ENCODE data around the gene OR13C9.

The OR13C9 gene, protein sequence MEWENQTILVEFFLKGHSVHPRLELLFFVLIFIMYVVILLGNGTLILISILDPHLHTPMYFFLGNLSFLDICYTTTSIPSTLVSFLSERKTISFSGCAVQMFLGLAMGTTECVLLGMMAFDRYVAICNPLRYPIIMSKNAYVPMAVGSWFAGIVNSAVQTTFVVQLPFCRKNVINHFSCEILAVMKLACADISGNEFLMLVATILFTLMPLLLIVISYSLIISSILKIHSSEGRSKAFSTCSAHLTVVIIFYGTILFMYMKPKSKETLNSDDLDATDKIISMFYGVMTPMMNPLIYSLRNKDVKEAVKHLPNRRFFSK

DNA sequence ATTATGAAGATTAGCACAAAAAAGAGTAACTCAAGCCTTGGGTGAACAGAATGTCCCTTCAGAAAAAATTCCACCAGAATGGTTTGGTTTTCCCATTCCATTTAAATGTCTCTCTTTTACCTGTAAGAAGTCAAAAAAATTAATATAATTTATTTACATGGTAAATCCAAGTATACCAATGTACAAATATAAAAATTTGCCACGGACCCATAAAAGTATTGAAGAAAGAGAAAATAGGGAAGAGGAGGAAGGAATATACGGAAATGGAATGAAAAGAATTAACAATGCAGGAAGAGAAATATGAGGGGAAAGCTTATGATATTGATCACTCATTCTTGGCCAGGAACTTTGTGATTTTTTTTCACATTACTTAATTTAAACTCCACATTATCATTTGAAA is at the start of gene OR13C9:
OR13C9 (minus strand) TSS at position 101 of the 400 bp plus-strand sequence; CDS start at position 101, 0 bp downstream.
- H3K9me3 ChIP-seq (ENCODE audit: control insufficient read depth, insufficient read depth, low read depth, low read length) = no peaks in the 10 kb centered on the region
- H3K27ac ChIP-seq (ENCODE audit: extremely low read depth, low read depth, low read length) = no peak within 1 kb of the TSS
- no peaks in the 10 kb centered on the region for H3K36me3 ChIP-seq (ENCODE audit: control insufficient read depth in 2 of 2, insufficient read depth in 1 of 2, low read length in 2 of 2)
- no peak within 1 kb of the TSS for H3K4me3 ChIP-seq (ENCODE audit: low read depth, low read length)
- ChIA-PET CTCF (no interaction called here), POLR2A (no interaction called here)
- H3K4me1 ChIP-seq (ENCODE audit: control insufficient read depth, insufficient read depth, low read length) = no peaks in the 10 kb centered on the region
- TF ChIP-seq KLF8 (tag by site-specific recombination; IDR thresholded peaks at IDR 0.05) (no peak), ZNF302 (tag by site-specific recombination; IDR thresholded peaks at IDR 0.05; ENCODE audit: low read depth) (no peak), ZNF529 (tag by site-specific recombination; IDR thresholded peaks at IDR 0.05; ENCODE audit: insufficient replicate concordance) (no peak), ZNF350 (tag by site-specific recombination; IDR thresholded peaks at IDR 0.05) (no peak), TRIM28 (IDR thresholded peaks at IDR 0.05; ENCODE audit: borderline replicate concordance, low read length) (no peak), ZNF248 (tag by site-specific recombination; IDR thresholded peaks at IDR 0.05) (no peak), ZBTB7A (tag by site-specific recombination; IDR thresholded peaks at IDR 0.05; ENCODE audit: low read depth) (no peak)
- TF ChIP-seq, protein P1, sequence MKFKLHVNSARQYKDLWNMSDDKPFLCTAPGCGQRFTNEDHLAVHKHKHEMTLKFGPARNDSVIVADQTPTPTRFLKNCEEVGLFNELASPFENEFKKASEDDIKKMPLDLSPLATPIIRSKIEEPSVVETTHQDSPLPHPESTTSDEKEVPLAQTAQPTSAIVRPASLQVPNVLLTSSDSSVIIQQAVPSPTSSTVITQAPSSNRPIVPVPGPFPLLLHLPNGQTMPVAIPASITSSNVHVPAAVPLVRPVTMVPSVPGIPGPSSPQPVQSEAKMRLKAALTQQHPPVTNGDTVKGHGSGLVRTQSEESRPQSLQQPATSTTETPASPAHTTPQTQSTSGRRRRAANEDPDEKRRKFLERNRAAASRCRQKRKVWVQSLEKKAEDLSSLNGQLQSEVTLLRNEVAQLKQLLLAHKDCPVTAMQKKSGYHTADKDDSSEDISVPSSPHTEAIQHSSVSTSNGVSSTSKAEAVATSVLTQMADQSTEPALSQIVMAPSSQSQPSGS (tag by site-specific recombination; IDR thresholded peaks at IDR 0.05; ENCODE audit: low read depth) = no peak
- TF ChIP-seq, protein P2, sequence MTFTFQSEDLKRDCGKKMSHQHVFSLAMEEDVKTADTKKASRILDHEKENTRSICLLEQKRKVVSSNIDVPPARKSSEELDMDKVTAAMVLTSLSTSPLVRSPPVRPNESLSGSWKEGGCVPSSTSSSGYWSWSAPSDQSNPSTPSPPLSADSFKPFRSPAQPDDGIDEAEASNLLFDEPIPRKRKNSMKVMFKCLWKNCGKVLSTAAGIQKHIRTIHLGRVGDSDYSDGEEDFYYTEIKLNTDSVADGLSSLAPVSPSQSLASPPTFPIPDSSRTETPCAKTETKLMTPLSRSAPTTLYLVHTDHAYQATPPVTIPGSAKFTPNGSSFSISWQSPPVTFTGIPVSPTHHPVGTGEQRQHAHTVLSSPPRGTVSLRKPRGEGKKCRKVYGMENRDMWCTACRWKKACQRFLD (tag by site-specific recombination; IDR thresholded peaks at IDR 0.05) = no peak
- TF ChIP-seq, protein P3, sequence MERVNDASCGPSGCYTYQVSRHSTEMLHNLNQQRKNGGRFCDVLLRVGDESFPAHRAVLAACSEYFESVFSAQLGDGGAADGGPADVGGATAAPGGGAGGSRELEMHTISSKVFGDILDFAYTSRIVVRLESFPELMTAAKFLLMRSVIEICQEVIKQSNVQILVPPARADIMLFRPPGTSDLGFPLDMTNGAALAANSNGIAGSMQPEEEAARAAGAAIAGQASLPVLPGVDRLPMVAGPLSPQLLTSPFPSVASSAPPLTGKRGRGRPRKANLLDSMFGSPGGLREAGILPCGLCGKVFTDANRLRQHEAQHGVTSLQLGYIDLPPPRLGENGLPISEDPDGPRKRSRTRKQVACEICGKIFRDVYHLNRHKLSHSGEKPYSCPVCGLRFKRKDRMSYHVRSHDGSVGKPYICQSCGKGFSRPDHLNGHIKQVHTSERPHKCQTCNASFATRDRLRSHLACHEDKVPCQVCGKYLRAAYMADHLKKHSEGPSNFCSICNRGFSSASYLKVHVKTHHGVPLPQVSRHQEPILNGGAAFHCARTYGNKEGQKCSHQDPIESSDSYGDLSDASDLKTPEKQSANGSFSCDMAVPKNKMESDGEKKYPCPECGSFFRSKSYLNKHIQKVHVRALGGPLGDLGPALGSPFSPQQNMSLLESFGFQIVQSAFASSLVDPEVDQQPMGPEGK (tag by site-specific recombination; IDR thresholded peaks at IDR 0.05) = no peak

DNA sequence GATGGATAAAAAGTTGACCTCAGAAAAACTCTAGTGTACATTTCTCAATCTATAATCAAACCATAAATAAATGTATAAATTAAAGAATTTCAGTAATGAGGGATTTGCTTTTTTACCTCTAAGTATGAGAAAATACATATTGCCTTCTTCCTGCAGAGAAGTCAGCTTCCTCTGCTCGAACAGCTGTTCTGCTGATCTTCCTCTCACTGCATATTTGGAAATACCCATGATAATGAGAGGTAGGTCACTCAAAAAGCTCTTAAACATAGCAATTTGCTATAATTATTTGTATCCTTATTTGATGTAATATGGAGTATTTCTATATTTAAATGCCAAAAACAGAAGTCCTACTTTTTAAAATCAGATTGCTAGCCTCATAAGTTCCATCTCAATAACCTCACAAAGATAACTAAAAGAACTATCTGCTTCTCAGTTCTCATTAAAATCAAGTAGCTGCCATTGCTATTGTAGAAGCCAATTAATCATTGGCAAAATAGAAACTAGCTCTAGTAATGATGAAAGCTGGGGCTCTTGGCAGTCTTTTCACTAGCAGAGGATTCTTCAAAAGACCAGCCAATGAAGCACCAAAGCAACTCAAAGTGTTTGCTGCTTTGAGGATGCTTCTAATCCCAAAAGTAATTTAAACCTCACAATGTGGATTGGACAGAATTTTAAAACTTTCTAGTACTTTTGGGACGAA is 40.6 kb upstream of the OR13C9 start:
- Histone ChIP-seq H3K4me3 (ENCODE audit: low read depth, low read length) (no peak overlapping the region), H3K9me3 (ENCODE audit: control insufficient read depth, insufficient read depth, low read depth, low read length) (no peaks in the 10 kb centered on the region), H3K27ac (ENCODE audit: extremely low read depth, low read depth, low read length) (no peak overlapping the region), H3K36me3 (ENCODE audit: control insufficient read depth in 2 of 2, insufficient read depth in 1 of 2, low read length in 2 of 2) (no peaks in the 10 kb centered on the region), H3K4me1 (ENCODE audit: control insufficient read depth, insufficient read depth, low read length) (no peaks in the 10 kb centered on the region)
- TF ChIP-seq GFI1B (tag by site-specific recombination; IDR thresholded peaks at IDR 0.05) = no peak
- no peak for TF ChIP-seq GLI2 (tag by site-specific recombination; IDR thresholded peaks at IDR 0.05; ENCODE audit: borderline replicate concordance, low read depth)
- TF ChIP-seq, protein P4, sequence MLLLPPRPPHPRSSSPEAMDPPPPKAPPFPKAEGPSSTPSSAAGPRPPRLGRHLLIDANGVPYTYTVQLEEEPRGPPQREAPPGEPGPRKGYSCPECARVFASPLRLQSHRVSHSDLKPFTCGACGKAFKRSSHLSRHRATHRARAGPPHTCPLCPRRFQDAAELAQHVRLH (tag by site-specific recombination; IDR thresholded peaks at IDR 0.05) = no peak
- ChIA-PET CTCF (no interaction called here), POLR2A (no interaction called here)

DNA sequence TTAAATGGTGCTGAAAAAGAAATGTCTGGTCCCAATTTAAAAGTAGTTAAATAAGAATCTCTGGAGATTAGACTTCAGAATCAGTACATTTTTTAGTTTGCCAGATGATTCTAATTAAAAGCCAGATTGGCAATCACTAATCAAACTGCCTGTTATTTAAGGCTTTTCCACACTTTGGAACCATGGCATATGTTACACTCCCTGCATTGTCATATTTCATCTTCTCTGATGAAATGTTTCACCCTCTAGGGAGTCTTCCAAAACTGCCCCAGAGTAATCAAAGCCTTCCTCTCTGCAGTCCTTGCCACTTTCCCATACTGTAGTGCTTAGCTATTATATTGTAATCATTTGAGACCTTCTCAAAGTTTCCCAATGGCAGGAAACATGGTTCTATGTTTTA is 17.5 kb upstream of the OR13C9 start:
- ChIA-PET POLR2A (no interaction called here), CTCF (no interaction called here)
- Histone ChIP-seq H3K27ac (ENCODE audit: extremely low read depth, low read depth, low read length) (no peak overlapping the region), H3K4me3 (ENCODE audit: low read depth, low read length) (no peak overlapping the region), H3K9me3 (ENCODE audit: control insufficient read depth, insufficient read depth, low read depth, low read length) (no peaks in the 10 kb centered on the region), H3K36me3 (ENCODE audit: control insufficient read depth in 2 of 2, insufficient read depth in 1 of 2, low read length in 2 of 2) (no peaks in the 10 kb centered on the region), H3K4me1 (ENCODE audit: control insufficient read depth, insufficient read depth, low read length) (no peaks in the 10 kb centered on the region)
- no peak for TF ChIP-seq ZBTB8A (tag by site-specific recombination; IDR thresholded peaks at IDR 0.05)
- no peak for TF ChIP-seq ZNF174 (tag by site-specific recombination; IDR thresholded peaks at IDR 0.05)
- TF ChIP-seq ZNF830 (tag by site-specific recombination; IDR thresholded peaks at IDR 0.05; ENCODE audit: low read depth) = no peak
- no peak for TF ChIP-seq HOXC10 (CRISPR knock-in tag; IDR thresholded peaks at IDR 0.05)
- TF ChIP-seq BCL11B (tag by site-specific recombination; IDR thresholded peaks at IDR 0.05; ENCODE audit: low read depth) = no peak
- TF ChIP-seq ZNF48 (tag by site-specific recombination; IDR thresholded peaks at IDR 0.05) = no peak
- no peak for TF ChIP-seq SALL2 (tag by site-specific recombination; IDR thresholded peaks at IDR 0.05; ENCODE audit: borderline replicate concordance)
- TF ChIP-seq ZNF529 (tag by site-specific recombination; IDR thresholded peaks at IDR 0.05; ENCODE audit: insufficient replicate concordance) = no peak
- TF ChIP-seq, protein P5, sequence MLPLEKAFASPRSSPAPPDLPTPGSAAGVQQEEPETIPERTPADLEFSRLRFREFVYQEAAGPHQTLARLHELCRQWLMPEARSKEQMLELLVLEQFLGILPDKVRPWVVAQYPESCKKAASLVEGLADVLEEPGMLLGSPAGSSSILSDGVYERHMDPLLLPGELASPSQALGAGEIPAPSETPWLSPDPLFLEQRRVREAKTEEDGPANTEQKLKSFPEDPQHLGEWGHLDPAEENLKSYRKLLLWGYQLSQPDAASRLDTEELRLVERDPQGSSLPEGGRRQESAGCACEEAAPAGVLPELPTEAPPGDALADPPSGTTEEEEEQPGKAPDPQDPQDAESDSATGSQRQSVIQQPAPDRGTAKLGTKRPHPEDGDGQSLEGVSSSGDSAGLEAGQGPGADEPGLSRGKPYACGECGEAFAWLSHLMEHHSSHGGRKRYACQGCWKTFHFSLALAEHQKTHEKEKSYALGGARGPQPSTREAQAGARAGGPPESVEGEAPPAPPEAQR (tag by site-specific recombination; IDR thresholded peaks at IDR 0.05) = no peak

Measured in HEK293 (cell line).